Tibial artery (tissue), 4 donors: ENCODE results near the gene MOCS2.

Experiments used
- DNase-seq, 2 donors: peaks; one replicate each; pipeline ENCODE4 v3.0.0-alpha.2; 2019
- H3K27ac ChIP-seq, 2 donors: fragments of 200-600 bp; sonication (generic) in 1 of 2; 1 replicate in 1 of 2; 2 replicates in 1 of 2; pipeline ENCODE4 v1.5.1; 2018 to 2019; ENCODE audit warnings: mild to moderate bottlenecking in 1 of 2
- H3K27me3 ChIP-seq, 2 donors: fragments of 200-600 bp; sonication (generic) in 1 of 2; one replicate each; pipeline versions ENCODE4 v1.5.1 to v1.6.0; 2016 to 2019
- H3K36me3 ChIP-seq, 3 donors: fragments of 200-600 bp; sonication (generic) in 2 of 3; one replicate each; pipeline ENCODE4 v1.5.1; 2016 to 2019; ENCODE audit warnings: mild to moderate bottlenecking in 2 of 3
- H3K4me1 ChIP-seq, 4 donors: fragments of 200-600 bp; sonication (generic) in 2 of 4; 1 replicate in 3 of 4; 2 replicates in 1 of 4; pipeline ENCODE4 v1.5.1; 2016 to 2019
- H3K4me3 ChIP-seq, 2 donors: fragments of 200-600 bp; sonication (generic) in 1 of 2; 1 replicate in 1 of 2; 2 replicates in 1 of 2; pipeline ENCODE4 v1.5.1; 2018 to 2019; ENCODE audit warnings: mild to moderate bottlenecking in 2 of 2
- H3K9me3 ChIP-seq, 3 donors: fragments of 200-600 bp; sonication (generic) in 1 of 3; one replicate each; pipeline ENCODE4 v1.5.1; 2016 to 2019
- intact Hi-C: fragments of 100-400 bp; cut with DNase I; formaldehyde crosslinking; loops from one replicate; pipeline ENCODE4 v1.15.0; 2023; ENCODE audit warnings: low total_unique reads
- TF ChIP-seq, protein P1 (sequence below), 2 experiments: fragments of 200-600 bp in 1 of 2; fragments of 450-650 bp in 1 of 2; IDR thresholded peaks; one replicate each; pipeline ENCODE4 v1.5.1; 2017 to 2019; ENCODE audit warnings: antibody characterized with exemption in 2 of 2, mild to moderate bottlenecking in 1 of 2, moderate library complexity in 1 of 2

The MOCS2 gene

DNA sequence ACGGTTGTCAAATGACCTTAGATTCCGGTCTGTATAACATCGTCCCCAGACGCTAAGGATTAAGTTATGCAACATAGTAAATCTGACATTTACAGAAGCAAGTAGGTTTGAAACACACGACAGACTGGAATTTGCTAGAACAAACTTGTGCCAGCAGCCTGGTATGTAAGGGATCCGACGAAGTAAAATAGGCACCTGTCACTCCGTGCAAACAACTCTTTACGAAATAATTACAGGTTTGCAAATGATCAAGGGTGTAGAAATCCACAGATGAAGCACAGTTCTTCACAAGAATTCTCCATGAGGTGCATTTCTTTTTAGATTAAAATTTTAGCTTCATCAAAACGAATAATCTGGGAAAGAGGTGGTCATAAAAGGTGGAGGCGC lies 508 bp downstream of the MOCS2 start:
- TF ChIP-seq, protein P1, sequence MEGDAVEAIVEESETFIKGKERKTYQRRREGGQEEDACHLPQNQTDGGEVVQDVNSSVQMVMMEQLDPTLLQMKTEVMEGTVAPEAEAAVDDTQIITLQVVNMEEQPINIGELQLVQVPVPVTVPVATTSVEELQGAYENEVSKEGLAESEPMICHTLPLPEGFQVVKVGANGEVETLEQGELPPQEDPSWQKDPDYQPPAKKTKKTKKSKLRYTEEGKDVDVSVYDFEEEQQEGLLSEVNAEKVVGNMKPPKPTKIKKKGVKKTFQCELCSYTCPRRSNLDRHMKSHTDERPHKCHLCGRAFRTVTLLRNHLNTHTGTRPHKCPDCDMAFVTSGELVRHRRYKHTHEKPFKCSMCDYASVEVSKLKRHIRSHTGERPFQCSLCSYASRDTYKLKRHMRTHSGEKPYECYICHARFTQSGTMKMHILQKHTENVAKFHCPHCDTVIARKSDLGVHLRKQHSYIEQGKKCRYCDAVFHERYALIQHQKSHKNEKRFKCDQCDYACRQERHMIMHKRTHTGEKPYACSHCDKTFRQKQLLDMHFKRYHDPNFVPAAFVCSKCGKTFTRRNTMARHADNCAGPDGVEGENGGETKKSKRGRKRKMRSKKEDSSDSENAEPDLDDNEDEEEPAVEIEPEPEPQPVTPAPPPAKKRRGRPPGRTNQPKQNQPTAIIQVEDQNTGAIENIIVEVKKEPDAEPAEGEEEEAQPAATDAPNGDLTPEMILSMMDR (IDR thresholded peaks at IDR 0.05): no peak
- Histone ChIP-seq H3K27me3 (no peaks in the 10 kb centered on the region), H3K4me1 (peaks cover 0 to 33% (median 11%) of the 10 kb centered on the region in 4 donors), H3K36me3 (peaks cover 0 to 9% (median 5%) of the 10 kb centered on the region in 3 donors), H3K27ac (peak overlapping the region; percentile 79 to 82), H3K4me3 (peak overlapping the region; percentile 72 to 84), H3K9me3 (no peaks in the 10 kb centered on the region)
- intact Hi-C loops: no loop called here
- DNase-seq: no peak

DNA sequence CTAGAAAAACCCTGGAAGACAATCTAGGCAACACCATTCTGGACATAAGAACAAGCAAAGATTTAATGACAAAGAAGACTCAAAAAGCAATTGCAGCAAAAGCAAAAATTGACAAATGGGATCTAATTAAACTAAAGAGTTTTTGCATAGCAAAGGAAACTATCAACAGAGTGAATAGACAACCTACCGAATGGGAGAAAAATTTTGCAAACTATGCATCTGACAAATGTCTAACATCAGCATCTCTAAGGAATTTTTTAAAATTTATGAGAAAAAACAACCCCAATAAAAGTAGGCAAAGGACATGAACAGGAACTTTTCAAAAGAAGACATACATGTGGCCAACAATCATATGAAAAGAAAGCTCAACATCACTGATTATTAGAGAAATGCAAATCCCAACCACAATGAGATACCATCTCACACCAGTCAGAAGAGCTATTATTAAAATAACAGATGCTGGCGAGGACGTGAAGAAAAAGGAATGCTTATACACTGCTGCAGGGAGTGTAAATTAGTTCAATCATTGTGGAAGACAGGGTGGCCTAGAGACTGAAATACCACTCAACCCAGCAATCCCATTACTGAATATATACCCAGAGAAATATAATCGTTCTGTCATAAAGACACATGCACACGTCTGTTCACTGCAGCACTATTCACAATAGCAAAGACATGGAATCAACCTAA lies 3.8 kb downstream of the MOCS2 start:
- Histone ChIP-seq H3K36me3 (peaks cover 0 to 36% (median 11%) of the 10 kb centered on the region in 3 donors), H3K4me3 (no peak overlapping the region), H3K27me3 (no peaks in the 10 kb centered on the region), H3K4me1 (peaks cover 0 to 33% (median 11%) of the 10 kb centered on the region in 4 donors), H3K27ac (no peak overlapping the region), H3K9me3 (no peaks in the 10 kb centered on the region)
- intact Hi-C loops: no loop called here
- no peak for DNase-seq
- TF ChIP-seq, protein P1 (IDR thresholded peaks at IDR 0.05): no peak

DNA sequence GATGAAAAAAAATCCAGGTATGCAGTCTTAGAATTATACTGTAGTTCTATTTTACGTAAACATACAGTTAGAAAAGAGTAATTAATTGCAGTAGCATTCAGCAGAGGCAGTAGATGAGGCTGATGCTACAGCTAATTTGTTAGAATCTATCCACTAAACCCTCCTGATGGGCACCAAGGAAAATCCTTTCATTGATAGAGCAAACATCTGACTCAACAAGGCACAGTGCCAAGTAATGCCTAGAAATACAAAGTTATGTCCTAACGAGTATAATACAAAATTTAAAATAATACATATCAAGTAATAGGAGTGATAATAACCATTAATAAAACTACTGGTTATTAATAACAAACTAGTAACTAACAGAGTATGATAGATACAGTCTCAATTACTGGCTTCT lies 9.0 kb downstream of the MOCS2 start:
- no peak for DNase-seq

DNA sequence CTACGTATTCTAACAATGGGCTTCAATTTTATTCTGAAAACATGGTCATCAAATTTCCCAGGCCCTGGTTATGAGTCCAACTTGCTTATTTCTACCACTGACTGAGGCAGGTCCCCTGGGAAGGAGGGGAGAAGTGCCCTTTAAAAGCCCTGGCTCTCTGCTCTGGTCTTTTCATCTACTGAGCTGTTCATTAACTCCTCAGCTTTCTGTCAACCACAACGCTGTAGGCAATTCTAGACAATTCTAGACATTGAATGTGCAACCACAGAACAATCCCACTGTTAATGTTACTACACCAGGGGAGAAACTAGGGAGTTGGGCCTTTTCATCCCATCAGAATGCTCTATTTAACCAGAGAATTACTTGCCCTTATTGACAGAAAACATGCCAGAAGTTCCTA lies 10.0 kb downstream of the MOCS2 start:
- H3K36me3 ChIP-seq: peaks cover 15 to 61% (median 21%) of the 10 kb centered on the region in 3 donors
- intact Hi-C loops: loop anchor here (5.0 kb wide), 1 partner anchor 152 kb away; no protein-coding TSS in a partner anchor
- H3K4me3 ChIP-seq: no peak overlapping the region
- H3K9me3 ChIP-seq: no peaks in the 10 kb centered on the region
- H3K27me3 ChIP-seq: no peaks in the 10 kb centered on the region
- H3K27ac ChIP-seq: peak overlapping the region; percentile 18 to 59
- TF ChIP-seq, protein P1 (IDR thresholded peaks at IDR 0.05): no peak
- no peak for DNase-seq
- peaks cover 0 to 17% (median 8%) of the 10 kb centered on the region in 4 donors for H3K4me1 ChIP-seq

More for the DNA sequence above, 9.0 kb downstream of the MOCS2 start:
- H3K4me3 ChIP-seq: no peak overlapping the region
- intact Hi-C loops: no loop called here
- peaks cover 15 to 61% (median 21%) of the 10 kb centered on the region in 3 donors for H3K36me3 ChIP-seq
- H3K27ac ChIP-seq: no peak overlapping the region
- no peaks in the 10 kb centered on the region for H3K9me3 ChIP-seq
- H3K4me1 ChIP-seq: peaks cover 0 to 17% (median 8%) of the 10 kb centered on the region in 4 donors
- TF ChIP-seq, protein P1 (IDR thresholded peaks at IDR 0.05): no peak
- no peaks in the 10 kb centered on the region for H3K27me3 ChIP-seq

DNA sequence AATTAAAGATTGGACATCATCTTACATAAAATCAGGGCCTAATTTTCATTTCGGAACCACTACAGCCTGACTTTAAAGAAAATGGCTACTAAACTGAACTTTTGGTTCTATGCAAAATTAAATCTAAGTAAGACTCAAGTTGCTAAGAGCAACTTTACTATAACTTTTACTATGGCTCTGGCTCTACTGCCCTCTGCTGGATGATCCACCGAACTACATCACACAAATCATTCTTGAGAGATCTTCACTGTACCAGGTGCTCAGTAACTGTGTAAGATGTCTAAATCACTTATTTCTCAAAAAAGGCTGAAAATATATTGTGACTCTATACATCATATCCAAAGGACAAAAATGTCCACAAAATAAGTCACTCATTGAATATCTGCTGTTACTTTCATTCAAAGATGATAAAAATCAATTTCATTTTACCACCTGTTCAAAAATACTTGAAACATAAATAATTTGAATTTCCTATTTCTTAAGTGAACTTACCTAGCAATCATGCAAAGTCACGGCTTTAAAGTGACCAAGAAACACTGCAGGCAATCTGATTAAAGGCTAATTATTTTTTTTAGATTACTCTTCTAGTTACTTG lies 13.5 kb downstream of the MOCS2 start:
- Histone ChIP-seq H3K27me3 (no peaks in the 10 kb centered on the region), H3K4me1 (peaks cover 0 to 26% (median 10%) of the 10 kb centered on the region in 4 donors), H3K4me3 (no peak overlapping the region), H3K27ac (no peak overlapping the region), H3K9me3 (no peaks in the 10 kb centered on the region), H3K36me3 (peaks cover 15 to 34% (median 15%) of the 10 kb centered on the region in 3 donors)
- DNase-seq: peak; percentile 65 to 72
- intact Hi-C loops: loop anchor here (5.0 kb wide), 1 partner anchor 149 kb away; no protein-coding TSS in a partner anchor
- TF ChIP-seq, protein P1 (IDR thresholded peaks at IDR 0.05): peak; percentile 82 to 85
